ENCODE results near the gene NAV3. TPM values are rescaled to one million over a fixed set of nuclear protein-coding genes. Genes with fewer than 3 reads are reported as not detected.

The NAV3 gene
- total and polyA plus RNA-seq, 9 of the 15 experiments (the other 6 are each of a cell fraction or from before 2014, with no cell fraction given) = 0.04 TPM; not detected in 8

GRCh38 chr12:78220811-78221210 lies 390.1 kb downstream of the NAV3 start (continued):
- no peak for TF ChIP-seq ZNF318 (IDR thresholded peaks at IDR 0.05; ENCODE audit: borderline replicate concordance in 1 of 2, low read depth in 1 of 2)
- no peak for TF ChIP-seq ZNF778 (CRISPR knock-in tag; IDR thresholded peaks at IDR 0.05)

GRCh38 chr12:78224154-78224553 lies 393.5 kb downstream of the NAV3 start:
- Histone ChIP-seq H3K27ac (ENCODE audit: extremely low read depth, low read depth, low read length) (no peak overlapping the region), H3K4me1 (replicated peaks in 1 of 2; ENCODE audit: control insufficient read depth in 2 of 2, insufficient read depth in 2 of 2, low read length in 2 of 2) (no peaks in the 10 kb centered on the region), H3K27me3 (ENCODE audit: control insufficient read depth in 2 of 2, insufficient read depth in 2 of 2, low read length in 2 of 2) (no peaks in the 10 kb centered on the region), H3K9ac (ENCODE audit: insufficient read depth in 1 of 2, low read depth in 2 of 2, low read length in 2 of 2) (no peak overlapping the region), H3K79me2 (ENCODE audit: control insufficient read depth, insufficient read depth, low read length) (no peaks in the 10 kb centered on the region), H4K20me1 (replicated peaks; ENCODE audit: control insufficient read depth, insufficient read depth, low read length) (no peaks in the 10 kb centered on the region), H2AFZ (ENCODE audit: low read depth, low read length) (no peak overlapping the region), H3K4me2 (ENCODE audit: insufficient read depth, low read length) (no peak overlapping the region), H3K4me3 (no peak overlapping the region), H3K9me1 (ENCODE audit: control insufficient read depth, insufficient read depth, low read length) (no peaks in the 10 kb centered on the region), H3K9me3 (replicated peaks; ENCODE audit: control insufficient read depth, insufficient read depth, low read depth, low read length) (no peaks in the 10 kb centered on the region), H3K36me3 (ENCODE audit: control insufficient read depth, insufficient read depth, low read length) (no peaks in the 10 kb centered on the region)
- TF ChIP-seq KAT2B (IDR thresholded peaks at IDR 0.05; ENCODE audit: low read depth, low read length) = no peak
- no peak for TF ChIP-seq PBX2 (CRISPR knock-in tag; IDR thresholded peaks at IDR 0.05; ENCODE audit: low read depth)
- TF ChIP-seq PBX2 (tag; conservative IDR thresholded peaks at IDR 0.05; ENCODE audit: low read depth) = no peak
- TF ChIP-seq ZNF232 (CRISPR knock-in tag; IDR thresholded peaks at IDR 0.05) = no peak
- TF ChIP-seq FOS (IDR thresholded peaks at IDR 0.05; ENCODE audit: extremely low read depth, insufficient read length) = no peak
- TF ChIP-seq KDM5B (IDR thresholded peaks at IDR 0.05; ENCODE audit: insufficient replicate concordance, low read depth, low read length) = no peak
- intact Hi-C loops (cut with micrococcal nuclease) = no loop called here
- ATAC-seq (no peak), FAIRE-seq (no peak), DNase-seq (ENCODE audit: extremely low read depth in 1 of 4, low spot score in 3 of 4) (no peak)
- WGBS (ENCODE audit: insufficient coverage, low coverage, missing lambda C conversion rate) = 0% methylated on average over 5 of the region's 5 CpGs
- no TSS peak for BruUV-seq (replicated peaks)
- ChIA-PET CTCF (ENCODE audit: low intra/inter-chr PET ratio) (no interaction called here), POLR2A (no interaction called here)
- in situ Hi-C loops (cut with MboI) = no loop called here
